Mesenchymal stem cell (in vitro differentiated cells and primary cell): Measurements from ENCODE around the gene MIX23. TPM values are rescaled to one million over a fixed set of nuclear protein-coding genes. Genes with fewer than 3 reads are reported as not detected.
A peak's percentile ranks its signal among the peaks of the same experiment; 100 is the strongest.

Source experiments
- DNase-seq: peaks from one replicate; pipeline ENCODE4 v3.0.0-alpha.2; 2013
- H2AFZ ChIP-seq: one replicate; pipeline ENCODE4 v1.6.1; 2013; ENCODE audit warnings: low read depth, mild to moderate bottlenecking, control low read depth, inconsistent platforms, low read length, moderate library complexity
- H2AK5ac ChIP-seq: 2 replicates; pipeline ENCODE4 v1.6.1; 2013; ENCODE audit warnings: low read length, moderate library complexity, mild to moderate bottlenecking, inconsistent platforms; ENCODE audit not compliant: severe bottlenecking
- H2BK120ac ChIP-seq: one replicate; pipeline ENCODE4 v1.6.1; 2013; ENCODE audit warnings: low read depth, mild to moderate bottlenecking, inconsistent platforms, low read length, moderate library complexity
- H2BK12ac ChIP-seq, 2 experiments: one replicate each; pipeline ENCODE4 v1.6.1; 2013; ENCODE audit warnings: inconsistent platforms in 2 of 2, low read length in 2 of 2, mild to moderate bottlenecking in 2 of 2, moderate library complexity in 2 of 2, control low read depth in 1 of 2
- H2BK15ac ChIP-seq: one replicate; pipeline ENCODE4 v1.6.1; 2013; ENCODE audit warnings: mild to moderate bottlenecking, low read depth, inconsistent platforms; ENCODE audit not compliant: poor library complexity, severe bottlenecking
- H2BK5ac ChIP-seq: 2 replicates; pipeline ENCODE4 v1.6.1; 2013; ENCODE audit warnings: low read depth, mild to moderate bottlenecking, low read length, control low read depth, inconsistent platforms; ENCODE audit not compliant: poor library complexity, severe bottlenecking
- H3K14ac ChIP-seq, 2 experiments: one replicate each; pipeline ENCODE4 v1.6.1; 2013; ENCODE audit warnings: inconsistent platforms in 2 of 2, low read length in 2 of 2, control low read depth in 1 of 2, mild to moderate bottlenecking in 1 of 2, moderate library complexity in 1 of 2
- H3K18ac ChIP-seq, 2 experiments: one replicate each; pipeline ENCODE4 v1.6.1; 2013; ENCODE audit warnings: inconsistent platforms in 2 of 2, low read length in 2 of 2, control low read depth in 1 of 2, low read depth in 1 of 2, mild to moderate bottlenecking in 1 of 2
- H3K23ac ChIP-seq, 2 experiments: one replicate each; pipeline ENCODE4 v1.6.1; 2013; ENCODE audit warnings: inconsistent platforms in 2 of 2, low read length in 2 of 2, mild to moderate bottlenecking in 2 of 2, moderate library complexity in 2 of 2, control low read depth in 1 of 2
- H3K27ac ChIP-seq: 2 replicates; pipeline ENCODE4 v1.5.1; 2013; ENCODE audit warnings: mild to moderate bottlenecking, moderate library complexity, low read length, control low read depth, inconsistent platforms; ENCODE audit not compliant: poor library complexity, severe bottlenecking
- H3K27me3 ChIP-seq, 2 experiments: 2 replicates each; pipeline versions ENCODE4 v1.6.1 to v1.7.0; 2013; ENCODE audit warnings: low read length in 2 of 2, mild to moderate bottlenecking in 2 of 2, moderate library complexity in 2 of 2, control low read depth in 1 of 2, inconsistent platforms in 1 of 2; ENCODE audit not compliant: control insufficient read depth in 1 of 2, insufficient read depth in 1 of 2
- H3K36me3 ChIP-seq, 2 experiments: 2 replicates each; pipeline versions ENCODE4 v1.6.1 to v1.7.0; 2013; ENCODE audit warnings: low read length in 2 of 2, control low read depth in 1 of 2, inconsistent platforms in 1 of 2, low read depth in 1 of 2, mild to moderate bottlenecking in 1 of 2; ENCODE audit not compliant: insufficient read depth in 2 of 2, control insufficient read depth in 1 of 2
- H3K4ac ChIP-seq, 2 experiments: one replicate each; pipeline ENCODE4 v1.6.1; 2013; ENCODE audit warnings: inconsistent platforms in 2 of 2, low read length in 2 of 2, mild to moderate bottlenecking in 2 of 2, moderate library complexity in 2 of 2, control low read depth in 1 of 2, low read depth in 1 of 2
- H3K4me1 ChIP-seq: 2 replicates; pipeline ENCODE4 v1.6.1; 2013; ENCODE audit warnings: low read depth, low read length, control low read depth; ENCODE audit not compliant: control insufficient read depth, insufficient read depth
- H3K4me2 ChIP-seq: 2 replicates; pipeline ENCODE4 v1.6.1; 2013; ENCODE audit warnings: low read length, mild to moderate bottlenecking, inconsistent platforms; ENCODE audit not compliant: poor library complexity, severe bottlenecking
- H3K4me3 ChIP-seq, 2 experiments: 2 replicates each; pipeline versions ENCODE4 v1.5.1 to v1.7.0; 2013; ENCODE audit warnings: low read length in 2 of 2, mild to moderate bottlenecking in 2 of 2, control low read depth in 1 of 2, low read depth in 1 of 2; ENCODE audit not compliant: insufficient read depth in 1 of 2
- H3K79me1 ChIP-seq: replicated peaks from 2 replicates; pipeline ENCODE4 v1.6.1; 2013; ENCODE audit warnings: mild to moderate bottlenecking, control low read depth, low read length, inconsistent platforms; ENCODE audit not compliant: poor library complexity, severe bottlenecking
- H3K9ac ChIP-seq: 2 replicates; pipeline ENCODE4 v1.7.0; 2013; ENCODE audit warnings: mild to moderate bottlenecking, low read length, moderate library complexity
- H3K9me3 ChIP-seq: 2 replicates; pipeline ENCODE4 v1.7.0; 2013; ENCODE audit warnings: mild to moderate bottlenecking, low read length; ENCODE audit not compliant: control insufficient read depth
- H4K8ac ChIP-seq: one replicate; pipeline ENCODE4 v1.6.1; 2013; ENCODE audit warnings: inconsistent platforms, mild to moderate bottlenecking, low read length, moderate library complexity
- H4K91ac ChIP-seq: one replicate; pipeline ENCODE4 v1.6.1; 2013; ENCODE audit warnings: mild to moderate bottlenecking, low read length, inconsistent platforms
- WGBS: methylation state at CpG from one replicate; pipeline ENCODE4 v1.1.7; 2013; ENCODE audit warnings: mixed read lengths; 5-methylcytosine and 5-hydroxymethylcytosine counted together
- polyA plus RNA-seq, 2 experiments: library from polyadenylated mRNA; stranded (reverse); fragments of 200-250 nt; gene quantifications; one replicate each; pipeline ENCODE4 v1.2.3, GENCODE V29; 2013

Gene MIX23
- polyA plus RNA-seq (2013, experiment 1 of 2): 23.3 TPM
- polyA plus RNA-seq (2013, experiment 2 of 2): 23.1 TPM

- H2BK120ac ChIP-seq: peak within 1 kb of the TSS; percentile 6
- H3K4me1 ChIP-seq: peaks cover 2% of the 10 kb centered on the region
- H3K23ac ChIP-seq: no peak within 1 kb of the TSS
- peak within 1 kb of the TSS; percentile 94 for H3K9ac ChIP-seq
- no peak within 1 kb of the TSS for H3K14ac ChIP-seq
- peaks cover 19% of the 10 kb centered on the region for H3K79me1 ChIP-seq
- H3K4ac ChIP-seq: peak within 1 kb of the TSS; percentile 57 to 74
- peak within 1 kb of the TSS; percentile 63 to 67 for H3K18ac ChIP-seq
- peak within 1 kb of the TSS; percentile 77 to 93 for H3K4me3 ChIP-seq
- H4K91ac ChIP-seq: no peak within 1 kb of the TSS
- no peak within 1 kb of the TSS for H2BK5ac ChIP-seq
- peak within 1 kb of the TSS; percentile 76 for H2AFZ ChIP-seq
- H3K27ac ChIP-seq: peak within 1 kb of the TSS; percentile 49
- no peaks in the 10 kb centered on the region for H3K27me3 ChIP-seq
- H4K8ac ChIP-seq: peak within 1 kb of the TSS; percentile 87
- H2BK15ac ChIP-seq: no peak within 1 kb of the TSS
- WGBS: 2% methylated on average over 30 of the region's 31 CpGs
- peaks cover 0 to 18% of the 10 kb centered on the region in 2 experiments for H3K36me3 ChIP-seq
- H3K4me2 ChIP-seq: peak within 1 kb of the TSS; percentile 78
- DNase-seq: peak; percentile 89
- H2BK12ac ChIP-seq: no peak within 1 kb of the TSS
- H2AK5ac ChIP-seq: no peak within 1 kb of the TSS
- H3K9me3 ChIP-seq: no peaks in the 10 kb centered on the region
Measured at GRCh38 chr3:122382888-122383666, at the start of gene MIX23. Gene MIX23 (minus strand): TSS chr3:122383231. CDS start chr3:122383224, 7 bp downstream.

GRCh38 chr3:122430371-122430770, 47.3 kb upstream of the MIX23 start:
- H3K4me2 ChIP-seq: no peak overlapping the region
- H3K36me3 ChIP-seq: peaks cover 15 to 89% of the 10 kb centered on the region in 2 experiments
- no peak overlapping the region for H3K23ac ChIP-seq
- no peak overlapping the region for H4K8ac ChIP-seq
- H2AFZ ChIP-seq: no peak overlapping the region
- H3K9me3 ChIP-seq: no peaks in the 10 kb centered on the region
- H3K14ac ChIP-seq: no peak overlapping the region
- peaks cover 18% of the 10 kb centered on the region for H3K79me1 ChIP-seq
- H3K9ac ChIP-seq: no peak overlapping the region
- no peaks in the 10 kb centered on the region for H3K27me3 ChIP-seq
- H3K27ac ChIP-seq: no peak overlapping the region
- no peak overlapping the region for H2BK120ac ChIP-seq
- no peak overlapping the region for H4K91ac ChIP-seq
- DNase-seq: no peak
- no peaks in the 10 kb centered on the region for H3K4me1 ChIP-seq
- H3K18ac ChIP-seq: no peak overlapping the region
- no peak overlapping the region for H2BK12ac ChIP-seq
- no peak overlapping the region for H3K4me3 ChIP-seq
- no peak overlapping the region for H2BK5ac ChIP-seq
- no peak overlapping the region for H2AK5ac ChIP-seq
- WGBS: 96% methylated on average over 1 of the region's 2 CpGs
- H2BK15ac ChIP-seq: no peak overlapping the region
- H3K4ac ChIP-seq: no peak overlapping the region

GRCh38 chr3:122427857-122428471, 44.9 kb upstream of the MIX23 start:
- Histone ChIP-seq H2BK15ac (no peak overlapping the region), H2AFZ (no peak overlapping the region), H4K8ac (no peak overlapping the region), H3K4me2 (no peak overlapping the region), H2BK5ac (no peak overlapping the region), H3K4ac (no peak overlapping the region), H3K9ac (no peak overlapping the region), H3K14ac (no peak overlapping the region), H4K91ac (no peak overlapping the region), H3K79me1 (peaks cover 14% of the 10 kb centered on the region), H3K27me3 (no peaks in the 10 kb centered on the region), H3K4me3 (no peak overlapping the region), H3K23ac (no peak overlapping the region), H3K27ac (no peak overlapping the region), H3K18ac (no peak overlapping the region), H3K4me1 (no peaks in the 10 kb centered on the region), H2AK5ac (no peak overlapping the region), H2BK12ac (no peak overlapping the region), H3K36me3 (peaks cover 15 to 92% of the 10 kb centered on the region in 2 experiments), H2BK120ac (no peak overlapping the region), H3K9me3 (no peaks in the 10 kb centered on the region)
- no CpG with 5 or more reads among the region's 2 CpGs for WGBS
- DNase-seq: no peak

GRCh38 chr3:122421836-122422235, 38.8 kb upstream of the MIX23 start:
- no peak overlapping the region for H3K14ac ChIP-seq
- H3K4ac ChIP-seq: no peak overlapping the region
- H3K18ac ChIP-seq: no peak overlapping the region
- no peak overlapping the region for H4K91ac ChIP-seq
- H3K36me3 ChIP-seq: peaks cover 7 to 56% of the 10 kb centered on the region in 2 experiments
- no peak overlapping the region for H2AK5ac ChIP-seq
- no peaks in the 10 kb centered on the region for H3K27me3 ChIP-seq
- H3K9ac ChIP-seq: no peak overlapping the region
- no peak overlapping the region for H3K23ac ChIP-seq
- no peaks in the 10 kb centered on the region for H3K9me3 ChIP-seq
- peaks cover 14% of the 10 kb centered on the region for H3K79me1 ChIP-seq
- no peak overlapping the region for H2AFZ ChIP-seq
- no peak overlapping the region for H3K4me3 ChIP-seq
- no peak overlapping the region for H2BK5ac ChIP-seq
- H3K27ac ChIP-seq: no peak overlapping the region
- peaks cover 3% of the 10 kb centered on the region for H3K4me1 ChIP-seq
- no peak for DNase-seq
- no peak overlapping the region for H2BK12ac ChIP-seq
- no peak overlapping the region for H3K4me2 ChIP-seq
- no peak overlapping the region for H4K8ac ChIP-seq
- H2BK120ac ChIP-seq: no peak overlapping the region
- 94% methylated on average over 1 of the region's 2 CpGs for WGBS
- no peak overlapping the region for H2BK15ac ChIP-seq
